HG02943 (cell line): Measurements from ENCODE around the gene TTC3.
A peak's percentile ranks its signal among the peaks of the same experiment; 100 is the strongest.

ENCODE experiments used
- ATAC-seq: cut with Tn5 transposase; IDR thresholded peaks from one replicate; pipeline ENCODE4 v1.9.1; 2021; ENCODE audit warnings: mild to moderate bottlenecking, low read depth, moderate library complexity; ENCODE audit not compliant: unreplicated experiment

The TTC3 gene

GRCh38 chr21:37186983-37187382 is 113.9 kb downstream of the TTC3 start:
- ATAC-seq, result no peak

- no peak for ATAC-seq
Measured at GRCh38 chr21:37188825-37189224, 115.8 kb downstream of the TTC3 start.

GRCh38 chr21:37192019-37192418 is 119.0 kb downstream of the TTC3 start:
- ATAC-seq, result no peak

- no peak for ATAC-seq
Measured at GRCh38 chr21:37193006-37193405, 120.0 kb downstream of the TTC3 start.

- ATAC-seq, result no peak
Measured at GRCh38 chr21:37193676-37194075, 120.6 kb downstream of the TTC3 start.

- ATAC-seq, result no peak
Measured at GRCh38 chr21:37195059-37195458, 122.0 kb downstream of the TTC3 start.

- no peak for ATAC-seq
Measured at GRCh38 chr21:37195610-37196009, 122.6 kb downstream of the TTC3 start.

- no peak for ATAC-seq
Measured at GRCh38 chr21:37196847-37197246, 123.8 kb downstream of the TTC3 start.

- ATAC-seq, result no peak
Measured at GRCh38 chr21:37197746-37198145, 124.7 kb downstream of the TTC3 start.

GRCh38 chr21:37199057-37199924 is 126.2 kb downstream of the TTC3 start:
- ATAC-seq, result no peak

GRCh38 chr21:37200641-37201480 is 127.8 kb downstream of the TTC3 start:
- ATAC-seq, result no peak

- ATAC-seq, result no peak
Measured at GRCh38 chr21:37202221-37203110, 129.4 kb downstream of the TTC3 start.

- ATAC-seq, result no peak
Measured at GRCh38 chr21:37204580-37204979, 131.5 kb downstream of the TTC3 start.

GRCh38 chr21:37206496-37206895 is 133.4 kb downstream of the TTC3 start:
- ATAC-seq, result no peak

GRCh38 chr21:37207441-37208009 is 134.5 kb downstream of the TTC3 start:
- ATAC-seq, result no peak

GRCh38 chr21:37208056-37208721 is 135.1 kb downstream of the TTC3 start:
- peak; percentile 59 for ATAC-seq

- ATAC-seq, result peak; percentile 29
Measured at GRCh38 chr21:37208741-37209225, 135.7 kb downstream of the TTC3 start.

GRCh38 chr21:37210130-37210529 is 137.1 kb downstream of the TTC3 start:
- no peak for ATAC-seq

GRCh38 chr21:37210799-37211198 is 137.7 kb downstream of the TTC3 start:
- ATAC-seq, result no peak
